Measurements from ENCODE around the gene PDE4B. TPM values are rescaled to one million over a fixed set of nuclear protein-coding genes. Genes with fewer than 3 reads are reported as not detected.

PDE4B gene
- total RNA-seq, 4 donors from 2014 or later = 11.2 to 49.5 (median 26.3) TPM

DNA sequence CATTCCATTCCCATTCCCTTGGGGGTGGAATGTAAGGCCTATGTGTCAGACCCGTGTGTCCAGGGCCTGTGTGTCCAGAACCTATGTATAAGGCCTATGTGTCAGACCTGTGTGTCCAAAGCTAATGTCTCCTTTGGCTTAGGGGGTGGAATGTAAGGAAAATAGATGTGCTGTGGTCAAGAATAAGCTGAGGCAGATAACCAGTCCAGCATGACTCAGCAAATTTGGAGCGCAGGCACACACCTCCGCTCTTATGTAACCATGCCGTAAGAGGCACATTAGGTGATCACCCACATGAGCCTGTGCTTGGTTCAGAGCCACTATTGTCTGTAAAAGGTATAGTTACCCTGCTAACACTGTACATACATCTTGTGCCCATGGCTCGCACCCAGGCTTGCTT, 590.5 kb downstream of the PDE4B start:
- TF ChIP-seq, protein P1, sequence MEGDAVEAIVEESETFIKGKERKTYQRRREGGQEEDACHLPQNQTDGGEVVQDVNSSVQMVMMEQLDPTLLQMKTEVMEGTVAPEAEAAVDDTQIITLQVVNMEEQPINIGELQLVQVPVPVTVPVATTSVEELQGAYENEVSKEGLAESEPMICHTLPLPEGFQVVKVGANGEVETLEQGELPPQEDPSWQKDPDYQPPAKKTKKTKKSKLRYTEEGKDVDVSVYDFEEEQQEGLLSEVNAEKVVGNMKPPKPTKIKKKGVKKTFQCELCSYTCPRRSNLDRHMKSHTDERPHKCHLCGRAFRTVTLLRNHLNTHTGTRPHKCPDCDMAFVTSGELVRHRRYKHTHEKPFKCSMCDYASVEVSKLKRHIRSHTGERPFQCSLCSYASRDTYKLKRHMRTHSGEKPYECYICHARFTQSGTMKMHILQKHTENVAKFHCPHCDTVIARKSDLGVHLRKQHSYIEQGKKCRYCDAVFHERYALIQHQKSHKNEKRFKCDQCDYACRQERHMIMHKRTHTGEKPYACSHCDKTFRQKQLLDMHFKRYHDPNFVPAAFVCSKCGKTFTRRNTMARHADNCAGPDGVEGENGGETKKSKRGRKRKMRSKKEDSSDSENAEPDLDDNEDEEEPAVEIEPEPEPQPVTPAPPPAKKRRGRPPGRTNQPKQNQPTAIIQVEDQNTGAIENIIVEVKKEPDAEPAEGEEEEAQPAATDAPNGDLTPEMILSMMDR (IDR thresholded peaks at IDR 0.05) = no peak
- ATAC-seq (ENCODE audit: low FRiP score) = no peak

DNA sequence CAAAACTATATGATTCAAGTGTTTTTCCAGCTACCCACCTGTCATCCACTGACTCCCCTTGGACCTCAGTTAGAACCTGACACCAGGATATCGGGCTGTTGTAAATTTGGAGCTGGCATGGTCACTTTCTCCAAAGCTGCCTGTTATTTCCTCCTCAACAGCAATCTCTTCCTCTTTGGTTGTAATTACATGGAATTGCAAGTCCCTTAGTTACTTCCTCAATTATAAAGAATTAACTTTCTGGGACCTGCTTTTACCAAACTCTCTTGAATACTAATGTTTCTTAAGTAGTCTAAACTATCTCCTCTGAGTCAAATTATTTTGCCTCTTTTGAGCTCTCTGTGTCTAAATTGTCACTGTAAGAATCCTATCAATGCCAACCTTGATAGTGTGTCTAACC, 590.9 kb downstream of the PDE4B start:
- ATAC-seq (ENCODE audit: low FRiP score) (no peak), DNase-seq (ENCODE audit: low spot score) (no peak)
- TF ChIP-seq, protein P1 (IDR thresholded peaks at IDR 0.05) = no peak

More for the DNA sequence above, 590.5 kb downstream of the PDE4B start:
- DNase-seq (ENCODE audit: low spot score) = no peak

DNA sequence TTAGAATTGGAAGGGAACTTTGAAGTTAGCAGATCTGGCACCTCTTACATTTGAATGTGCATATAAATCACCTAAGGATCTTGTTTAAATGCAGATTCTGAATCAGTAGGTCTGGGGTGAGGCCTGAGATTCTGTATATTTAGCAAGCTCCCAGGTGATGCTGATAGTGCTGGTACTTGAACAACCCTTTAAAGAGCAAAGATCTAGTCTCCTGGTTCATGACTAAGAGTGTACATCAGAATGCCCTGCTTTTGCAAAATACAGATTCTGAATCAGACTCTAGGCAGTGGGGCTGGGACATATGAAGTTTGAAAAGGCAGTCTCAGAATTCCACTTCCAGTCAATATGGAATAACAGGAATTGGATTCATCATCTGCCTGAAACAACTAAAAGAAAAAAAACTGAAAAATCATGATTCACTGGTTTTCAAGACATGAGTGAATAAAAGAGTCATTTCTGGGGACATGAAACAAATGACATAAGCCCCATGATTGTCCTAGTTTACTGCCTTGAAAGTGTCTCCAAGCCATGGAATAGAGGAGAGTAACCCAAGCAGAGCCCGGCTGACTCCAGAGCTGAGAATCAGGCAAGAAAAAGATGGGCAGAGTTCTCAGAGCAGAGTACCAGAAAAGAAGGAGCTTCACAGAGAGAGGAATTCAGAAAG, 591.7 kb downstream of the PDE4B start:
- TF ChIP-seq, protein P1 (IDR thresholded peaks at IDR 0.05) = no peak
- DNase-seq (ENCODE audit: low spot score) (no peak), ATAC-seq (ENCODE audit: low FRiP score) (no peak)

DNA sequence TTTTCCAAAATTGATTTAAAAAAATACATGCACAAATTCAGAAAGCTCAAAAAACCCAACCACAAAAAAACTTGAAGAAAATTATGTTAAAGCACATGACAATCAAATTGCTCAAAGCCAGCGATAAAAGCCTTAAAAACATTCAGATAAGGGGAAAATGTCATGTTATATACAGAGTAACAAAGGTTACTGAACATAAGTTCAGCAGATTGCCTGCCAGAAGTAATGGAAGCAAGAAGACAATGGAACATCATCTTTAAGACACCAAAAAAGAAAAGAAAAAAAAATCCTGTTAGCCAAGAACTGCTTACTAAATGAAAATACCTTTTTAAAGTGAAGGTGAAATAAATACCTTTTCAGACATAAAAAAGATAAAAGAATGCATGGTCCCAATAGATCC, 594.0 kb downstream of the PDE4B start:
- DNase-seq (ENCODE audit: low spot score) (no peak), ATAC-seq (ENCODE audit: low FRiP score) (no peak)
- TF ChIP-seq, protein P1 (IDR thresholded peaks at IDR 0.05) = no peak

DNA sequence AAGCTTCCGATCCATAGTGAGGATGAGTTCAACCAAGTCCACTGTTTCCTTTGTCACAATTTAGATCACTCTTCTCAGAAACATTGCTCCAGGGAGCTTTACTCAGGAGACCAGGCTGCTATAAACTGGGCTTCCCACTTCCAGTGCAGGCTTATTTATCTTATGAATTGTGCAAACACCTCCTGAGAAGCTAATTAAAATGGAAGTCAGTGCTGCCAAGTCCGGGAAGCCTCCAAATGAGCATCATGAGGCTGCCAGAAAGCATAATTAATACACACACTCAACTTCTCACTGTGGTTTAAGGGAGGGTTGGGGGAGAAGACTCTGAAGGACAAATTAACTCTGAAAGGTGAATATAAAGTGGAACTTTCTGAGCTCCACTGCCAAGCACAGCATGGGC, 596.2 kb downstream of the PDE4B start:
- DNase-seq (ENCODE audit: low spot score) (no peak), ATAC-seq (ENCODE audit: low FRiP score) (no peak)
- TF ChIP-seq, protein P1 (IDR thresholded peaks at IDR 0.05) = no peak

DNA sequence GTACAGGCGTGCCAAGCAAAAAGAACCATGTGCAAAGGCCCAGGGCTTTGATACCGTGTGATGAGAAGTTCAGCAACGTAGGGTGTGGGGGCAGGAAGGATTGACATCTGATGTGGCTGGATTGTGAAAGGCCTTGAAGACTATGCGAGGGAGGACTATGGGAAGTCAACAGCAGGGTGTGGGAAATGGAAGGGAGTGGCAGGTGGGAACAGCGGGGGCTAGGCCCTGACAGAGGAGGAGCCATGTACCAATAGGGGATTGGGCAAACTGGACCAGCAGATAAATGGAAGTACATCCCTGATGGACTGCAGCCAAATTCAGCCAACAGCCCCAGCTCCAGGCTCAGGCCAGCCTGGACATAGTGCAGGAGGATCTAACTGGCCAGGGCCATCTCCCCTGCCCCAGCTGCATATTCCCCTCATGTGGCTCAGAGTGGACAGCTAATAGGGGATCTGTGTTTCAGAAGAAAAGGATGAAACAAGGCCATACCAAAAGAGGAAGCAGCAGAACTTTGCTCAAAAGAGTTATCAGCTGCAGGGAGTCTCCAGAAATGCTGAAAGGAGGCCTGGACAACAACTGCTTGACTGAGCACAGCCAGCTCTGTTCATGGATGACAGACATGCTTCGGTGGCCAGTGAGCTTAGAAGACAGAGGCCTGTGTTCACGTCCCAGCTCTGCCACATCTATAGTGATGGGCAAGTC, 601.0 kb downstream of the PDE4B start:
- no peak for ATAC-seq (ENCODE audit: low FRiP score)
- DNase-seq (ENCODE audit: low spot score) = no peak

More for the DNA sequence above, 601.0 kb downstream of the PDE4B start:
- TF ChIP-seq, protein P1 (IDR thresholded peaks at IDR 0.05) = no peak

All from omental fat pad (tissue), 4 donors.